GM15510 (cell line): Measurements from ENCODE around the gene RTN4RL1.

ENCODE experiments used
- POLR2A ChIP-seq: IDR thresholded peaks from 3 replicates; pipeline ENCODE4 v1.6.1; 2011; ENCODE audit warnings: borderline replicate concordance; ENCODE audit not compliant: insufficient read length; ENCODE audit errors: extremely low read depth

The RTN4RL1 gene

GRCh38 chr17:2063261-2064146, 38.4 kb upstream of the RTN4RL1 start:
- TF ChIP-seq POLR2A: no peak

DNA sequence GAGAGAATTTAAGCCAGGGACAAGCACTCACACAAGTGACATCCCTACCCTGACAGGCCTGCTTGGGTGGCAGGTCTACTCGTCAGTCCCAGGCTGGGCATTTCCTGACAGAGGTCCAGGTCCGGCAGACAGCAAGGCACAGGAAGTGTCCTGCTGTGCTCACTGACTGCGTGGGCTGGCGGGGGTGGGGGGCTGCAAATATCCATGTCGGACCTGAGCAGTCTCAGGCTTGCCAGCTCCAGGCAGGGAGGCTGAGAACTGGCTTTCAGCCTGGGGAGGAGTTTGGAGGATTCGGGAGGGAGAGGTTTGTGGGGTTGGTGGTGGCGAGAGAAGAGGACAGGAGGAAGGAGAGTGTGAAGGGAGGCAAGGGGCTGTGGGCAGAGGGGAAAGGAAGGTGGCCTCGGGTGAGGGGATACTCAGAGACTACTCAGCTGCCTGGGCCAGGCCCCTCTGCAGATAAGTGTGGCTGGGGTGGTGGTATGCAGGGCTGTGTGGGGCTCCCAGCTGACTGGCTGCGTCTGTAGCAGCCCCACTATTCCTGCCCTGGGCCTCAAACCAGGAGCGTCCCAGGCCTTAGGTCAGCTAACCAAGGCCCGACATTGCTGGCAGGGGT, 37.5 kb upstream of the RTN4RL1 start:
- no peak for TF ChIP-seq POLR2A

GRCh38 chr17:2061441-2061958, 36.4 kb upstream of the RTN4RL1 start:
- TF ChIP-seq POLR2A: no peak

DNA sequence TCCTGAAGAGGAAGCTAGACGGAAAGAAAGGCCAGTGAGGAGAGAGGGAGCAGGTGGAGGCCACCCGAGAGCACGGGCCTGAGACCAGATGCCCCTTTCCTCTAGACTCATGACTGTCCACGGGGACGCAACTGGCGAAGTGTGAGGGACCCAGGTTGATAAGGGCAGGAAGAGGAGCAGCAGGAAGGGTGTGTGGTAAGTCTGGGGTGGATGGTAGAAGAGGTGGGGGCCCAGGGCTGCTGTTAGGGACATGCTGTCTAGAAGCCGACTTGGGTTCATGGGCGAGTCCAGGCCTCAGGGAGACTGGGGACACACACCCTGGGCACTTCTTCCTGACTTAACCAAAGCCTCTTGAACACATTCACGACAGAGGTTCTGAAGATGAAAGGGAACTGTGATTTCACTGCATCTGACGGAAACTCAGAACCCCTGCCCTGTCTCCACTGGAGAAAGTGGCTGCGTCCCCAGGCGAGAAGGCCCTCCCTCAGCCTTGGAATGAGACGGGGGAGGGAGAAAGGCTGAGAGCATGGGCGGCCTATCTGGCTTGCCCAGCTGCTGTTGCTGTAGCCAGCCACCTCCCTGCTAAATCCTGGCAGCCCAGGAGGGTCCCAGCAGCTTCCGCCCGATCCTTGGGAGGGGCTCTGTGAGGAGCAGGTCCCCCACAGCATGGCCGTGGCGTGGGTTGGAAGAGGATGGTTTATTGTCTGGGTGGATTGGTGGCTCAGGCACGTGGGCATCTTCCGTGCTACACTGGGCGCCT, 35.7 kb upstream of the RTN4RL1 start:
- TF ChIP-seq POLR2A: no peak

DNA sequence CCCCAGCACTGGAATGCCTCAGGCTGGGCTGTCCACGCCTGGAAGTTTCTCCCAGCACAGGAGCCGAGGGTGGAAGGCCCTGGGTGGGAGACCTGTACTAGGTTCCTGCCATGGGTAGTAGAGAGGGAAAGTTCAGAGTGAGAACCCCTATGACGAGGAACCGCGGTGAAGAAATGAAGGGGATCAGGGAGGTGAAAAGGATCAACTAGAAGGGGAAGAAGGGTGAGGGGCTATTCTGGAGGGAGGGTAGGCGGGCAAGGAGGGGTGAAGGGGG, 35.2 kb upstream of the RTN4RL1 start:
- no peak for TF ChIP-seq POLR2A

DNA sequence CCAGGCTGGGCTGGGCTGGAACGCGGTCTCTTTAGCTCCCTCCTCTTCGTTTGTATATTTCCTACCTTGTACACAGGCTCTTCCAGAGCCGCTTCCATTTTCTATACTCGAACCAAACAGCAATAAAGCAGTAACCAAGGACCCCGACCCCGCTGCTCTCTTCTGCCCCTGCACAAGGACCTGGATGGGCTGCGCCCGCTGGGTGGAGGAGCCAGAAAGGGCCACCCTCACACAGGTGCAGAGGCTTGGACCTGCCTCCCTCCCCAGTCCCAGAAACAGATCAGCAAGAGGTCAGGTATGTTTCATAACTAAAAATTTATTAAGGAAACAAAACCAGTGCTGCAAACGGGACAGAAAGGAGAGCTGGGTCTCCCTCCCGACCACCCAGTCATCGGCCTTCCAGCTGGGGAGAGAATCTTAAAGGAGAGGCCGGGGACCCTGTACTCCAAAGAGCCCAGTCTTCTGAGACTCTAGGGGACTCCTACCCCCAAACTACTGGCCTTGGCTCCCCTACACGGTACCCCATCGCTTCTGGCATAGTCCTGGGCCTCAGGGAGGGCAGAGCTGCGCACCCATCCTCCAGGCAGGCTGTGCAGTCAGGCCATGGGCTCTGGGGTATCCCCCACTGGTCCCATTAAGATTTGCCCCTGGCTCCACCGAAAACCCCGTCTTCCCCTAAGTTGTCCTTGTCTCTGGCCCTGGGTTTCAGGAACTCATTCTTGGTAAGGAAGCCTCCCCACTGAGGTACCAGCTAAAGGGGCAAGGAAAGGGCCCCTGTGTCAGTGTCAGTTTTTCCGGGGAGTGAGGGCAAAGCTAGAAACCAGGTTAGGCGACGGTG, 34.6 kb upstream of the RTN4RL1 start:
- no peak for TF ChIP-seq POLR2A

DNA sequence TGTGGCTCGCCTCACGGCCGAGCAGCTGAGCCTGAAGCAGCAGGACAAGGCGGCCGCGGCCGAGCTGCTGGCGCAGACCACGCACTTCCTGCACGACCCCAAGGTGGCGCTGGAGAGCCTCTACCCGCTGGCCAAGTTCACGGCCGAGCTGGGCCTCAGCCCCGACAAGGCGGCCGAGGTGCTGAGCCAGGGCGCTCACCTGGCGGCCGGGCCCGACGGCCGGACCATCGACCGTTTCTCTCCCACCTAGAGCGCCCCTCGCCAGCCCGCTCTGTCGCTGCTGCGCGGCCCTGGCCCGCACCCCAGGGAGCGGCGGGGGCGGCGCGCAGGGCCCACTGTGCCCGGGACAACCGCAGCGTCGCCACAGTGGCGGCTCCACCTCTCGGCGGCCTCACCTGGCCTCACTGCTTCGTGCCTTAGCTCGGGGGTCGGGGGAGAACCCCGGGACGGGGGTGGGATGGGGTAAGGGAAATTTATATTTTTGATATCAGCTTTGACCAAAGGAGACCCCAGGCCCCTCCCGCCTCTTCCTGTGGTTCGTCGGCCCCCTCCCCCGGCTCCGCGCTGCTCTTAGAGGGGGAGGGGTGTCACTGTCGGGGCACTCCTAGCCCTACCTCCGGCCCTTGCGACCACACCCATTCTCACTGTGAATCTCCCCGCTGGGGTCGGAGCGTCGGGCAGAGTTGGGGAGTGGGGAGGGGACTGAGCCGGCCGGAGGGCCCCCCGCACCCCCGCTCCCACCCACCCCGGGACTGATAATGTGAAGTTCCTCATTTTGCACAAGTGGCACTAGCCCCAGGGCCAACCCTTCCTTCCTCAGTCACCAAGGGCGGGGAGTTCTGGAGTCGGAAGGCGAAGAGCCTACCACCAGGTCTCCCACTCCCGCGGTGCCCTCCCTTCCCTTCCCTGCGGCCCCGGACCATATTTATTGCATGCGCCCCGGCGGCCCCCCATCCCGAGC, 33.7 kb upstream of the RTN4RL1 start:
- TF ChIP-seq POLR2A: peak; percentile 35

DNA sequence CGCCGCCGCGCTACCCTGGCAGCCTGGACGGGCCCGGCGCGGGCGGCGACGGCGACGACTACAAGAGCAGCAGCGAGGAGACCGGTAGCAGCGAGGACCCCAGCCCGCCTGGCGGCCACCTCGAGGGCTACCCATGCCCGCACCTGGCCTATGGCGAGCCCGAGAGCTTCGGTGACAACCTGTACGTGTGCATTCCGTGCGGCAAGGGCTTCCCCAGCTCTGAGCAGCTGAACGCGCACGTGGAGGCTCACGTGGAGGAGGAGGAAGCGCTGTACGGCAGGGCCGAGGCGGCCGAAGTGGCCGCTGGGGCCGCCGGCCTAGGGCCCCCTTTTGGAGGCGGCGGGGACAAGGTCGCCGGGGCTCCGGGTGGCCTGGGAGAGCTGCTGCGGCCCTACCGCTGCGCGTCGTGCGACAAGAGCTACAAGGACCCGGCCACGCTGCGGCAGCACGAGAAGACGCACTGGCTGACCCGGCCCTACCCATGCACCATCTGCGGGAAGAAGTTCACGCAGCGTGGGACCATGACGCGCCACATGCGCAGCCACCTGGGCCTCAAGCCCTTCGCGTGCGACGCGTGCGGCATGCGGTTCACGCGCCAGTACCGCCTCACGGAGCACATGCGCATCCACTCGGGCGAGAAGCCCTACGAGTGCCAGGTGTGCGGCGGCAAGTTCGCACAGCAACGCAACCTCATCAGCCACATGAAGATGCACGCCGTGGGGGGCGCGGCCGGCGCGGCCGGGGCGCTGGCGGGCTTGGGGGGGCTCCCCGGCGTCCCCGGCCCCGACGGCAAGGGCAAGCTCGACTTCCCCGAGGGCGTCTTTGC, 32.8 kb upstream of the RTN4RL1 start:
- TF ChIP-seq POLR2A: peak; percentile 13

DNA sequence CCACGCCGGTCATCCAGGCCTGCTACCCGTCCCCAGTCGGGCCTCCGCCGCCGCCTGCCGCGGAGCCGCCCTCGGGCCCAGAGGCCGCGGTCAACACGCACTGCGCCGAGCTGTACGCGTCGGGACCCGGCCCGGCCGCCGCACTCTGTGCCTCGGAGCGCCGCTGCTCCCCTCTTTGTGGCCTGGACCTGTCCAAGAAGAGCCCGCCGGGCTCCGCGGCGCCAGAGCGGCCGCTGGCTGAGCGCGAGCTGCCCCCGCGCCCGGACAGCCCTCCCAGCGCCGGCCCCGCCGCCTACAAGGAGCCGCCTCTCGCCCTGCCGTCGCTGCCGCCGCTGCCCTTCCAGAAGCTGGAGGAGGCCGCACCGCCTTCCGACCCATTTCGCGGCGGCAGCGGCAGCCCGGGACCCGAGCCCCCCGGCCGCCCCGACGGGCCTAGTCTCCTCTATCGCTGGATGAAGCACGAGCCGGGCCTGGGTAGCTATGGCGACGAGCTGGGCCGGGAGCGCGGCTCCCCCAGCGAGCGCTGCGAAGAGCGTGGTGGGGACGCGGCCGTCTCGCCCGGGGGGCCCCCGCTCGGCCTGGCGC, 32.1 kb upstream of the RTN4RL1 start:
- no peak for TF ChIP-seq POLR2A

- peak; percentile 29 for TF ChIP-seq POLR2A
These were observed 31.4 kb upstream of the RTN4RL1 start for GRCh38 chr17:2056206-2057174.

DNA sequence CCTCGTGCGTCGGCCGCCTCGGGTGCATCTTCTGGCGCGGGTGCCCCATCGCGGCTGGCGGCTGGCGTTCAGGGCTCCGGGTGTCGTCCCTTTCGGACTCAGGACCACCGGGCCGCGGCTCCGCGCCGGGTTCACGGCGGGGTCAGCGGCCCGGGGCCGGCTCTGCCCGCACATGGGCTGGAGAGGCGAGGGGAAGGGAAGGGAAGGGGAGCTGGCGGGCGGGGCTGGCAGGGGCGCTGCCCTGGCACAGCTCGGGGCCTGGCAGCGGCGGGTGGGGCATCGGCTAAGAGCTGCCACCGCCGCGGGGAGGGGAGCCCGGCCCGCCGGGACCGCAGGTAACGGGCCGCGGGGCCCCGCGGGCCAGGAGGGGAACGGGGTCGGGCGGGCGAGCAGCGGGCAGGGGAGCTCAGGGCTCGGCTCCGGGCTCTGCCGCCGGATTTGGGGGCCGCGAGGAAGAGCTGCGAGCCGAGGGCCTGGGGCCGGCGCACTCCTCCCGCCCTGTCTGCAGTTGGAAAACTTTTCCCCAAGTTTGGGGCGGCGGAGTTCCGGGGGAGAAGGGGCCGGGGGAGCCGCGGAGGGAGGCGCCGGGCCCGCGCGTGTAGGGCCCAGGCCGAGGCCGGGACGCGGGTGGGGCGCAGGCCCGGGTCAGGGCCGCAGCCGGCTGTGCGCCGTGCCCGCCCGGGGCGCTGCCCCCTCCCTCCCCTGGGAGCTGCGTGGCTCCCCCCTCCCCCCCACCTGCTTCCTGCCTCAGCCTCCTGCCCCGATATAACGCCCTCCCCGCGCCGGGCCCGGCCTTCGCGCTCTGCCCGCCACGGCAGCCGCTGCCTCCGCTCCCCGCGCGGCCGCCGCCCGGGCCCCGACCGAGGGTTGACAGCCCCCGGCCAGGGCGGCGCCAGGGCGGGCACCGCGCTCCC, 30.4 kb upstream of the RTN4RL1 start:
- peak; percentile 62 for TF ChIP-seq POLR2A
